GM13976 (cell line): ENCODE measurements around the gene CCDC144A.
"Not testable (repeated sequence)": the region's sequence is repeated elsewhere in the genome, so short reads cannot be mapped to it uniquely, and the experiment has no call there.

Experiments used
- DNase-seq: peaks from one replicate; pipeline ENCODE4 v3.0.0; 2012; ENCODE audit warnings: low spot score
- in situ Hi-C: fragments of 300-500 bp; cut with MboI; formaldehyde crosslinking; loops from one replicate; pipeline ENCODE4 v1.12.0; 2022; ENCODE audit warnings: low sequenced_read_pairs, mixed read lengths, inconsistent platforms; ENCODE audit not compliant: unreplicated experiment
- TF ChIP-seq, protein P1 (sequence below): IDR thresholded peaks from 2 replicates; pipeline ENCODE4 v1.5.1; 2012; ENCODE audit warnings: borderline replicate concordance, mild to moderate bottlenecking; ENCODE audit not compliant: insufficient read depth; ENCODE audit errors: extremely low read depth, missing control alignments, control extremely low read depth

CCDC144A gene

DNA sequence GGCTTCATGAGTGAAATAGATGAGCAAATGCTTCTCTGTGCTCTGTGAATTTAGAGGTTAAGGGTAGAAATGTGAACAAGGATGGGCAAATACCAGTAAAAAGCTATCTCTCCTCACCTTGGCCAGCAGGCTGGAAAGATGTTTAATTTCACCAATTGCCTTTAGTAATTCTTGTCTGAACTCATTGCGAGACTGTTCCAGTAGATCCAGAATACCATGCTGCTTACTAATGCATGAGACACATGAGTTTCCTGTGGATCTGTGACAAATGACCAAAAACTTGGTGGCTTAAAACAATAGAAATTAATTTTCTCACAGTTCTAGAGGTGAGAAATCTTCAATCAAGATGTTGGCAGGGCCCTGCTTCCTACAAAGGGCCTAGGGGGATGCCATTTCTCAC is 27.1 kb upstream of the CCDC144A start:
- in situ Hi-C loops = no loop called here
- DNase-seq = no peak

DNA sequence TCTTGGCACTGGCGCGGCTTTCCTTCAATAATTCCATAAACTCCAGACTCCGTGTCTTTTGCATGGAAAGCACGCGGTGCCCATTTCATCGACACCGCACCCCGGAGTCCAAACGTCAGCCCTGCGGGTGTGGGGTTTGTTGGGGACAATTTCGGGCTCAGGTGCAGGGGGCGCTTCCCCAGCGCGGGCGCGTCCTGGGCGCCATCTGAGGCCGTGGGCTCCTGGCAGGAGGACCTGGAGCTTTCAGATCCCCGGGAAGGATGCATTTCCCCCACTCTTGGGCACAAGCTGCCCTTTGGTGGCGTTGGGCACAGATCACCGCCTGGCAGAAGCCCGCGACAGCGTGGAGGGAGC is 23.5 kb upstream of the CCDC144A start:
- in situ Hi-C loops, DNase-seq: not testable (repeated sequence)

More for the DNA sequence above, 27.1 kb upstream of the CCDC144A start:
- TF ChIP-seq, protein P1, sequence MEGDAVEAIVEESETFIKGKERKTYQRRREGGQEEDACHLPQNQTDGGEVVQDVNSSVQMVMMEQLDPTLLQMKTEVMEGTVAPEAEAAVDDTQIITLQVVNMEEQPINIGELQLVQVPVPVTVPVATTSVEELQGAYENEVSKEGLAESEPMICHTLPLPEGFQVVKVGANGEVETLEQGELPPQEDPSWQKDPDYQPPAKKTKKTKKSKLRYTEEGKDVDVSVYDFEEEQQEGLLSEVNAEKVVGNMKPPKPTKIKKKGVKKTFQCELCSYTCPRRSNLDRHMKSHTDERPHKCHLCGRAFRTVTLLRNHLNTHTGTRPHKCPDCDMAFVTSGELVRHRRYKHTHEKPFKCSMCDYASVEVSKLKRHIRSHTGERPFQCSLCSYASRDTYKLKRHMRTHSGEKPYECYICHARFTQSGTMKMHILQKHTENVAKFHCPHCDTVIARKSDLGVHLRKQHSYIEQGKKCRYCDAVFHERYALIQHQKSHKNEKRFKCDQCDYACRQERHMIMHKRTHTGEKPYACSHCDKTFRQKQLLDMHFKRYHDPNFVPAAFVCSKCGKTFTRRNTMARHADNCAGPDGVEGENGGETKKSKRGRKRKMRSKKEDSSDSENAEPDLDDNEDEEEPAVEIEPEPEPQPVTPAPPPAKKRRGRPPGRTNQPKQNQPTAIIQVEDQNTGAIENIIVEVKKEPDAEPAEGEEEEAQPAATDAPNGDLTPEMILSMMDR = no peak

DNA sequence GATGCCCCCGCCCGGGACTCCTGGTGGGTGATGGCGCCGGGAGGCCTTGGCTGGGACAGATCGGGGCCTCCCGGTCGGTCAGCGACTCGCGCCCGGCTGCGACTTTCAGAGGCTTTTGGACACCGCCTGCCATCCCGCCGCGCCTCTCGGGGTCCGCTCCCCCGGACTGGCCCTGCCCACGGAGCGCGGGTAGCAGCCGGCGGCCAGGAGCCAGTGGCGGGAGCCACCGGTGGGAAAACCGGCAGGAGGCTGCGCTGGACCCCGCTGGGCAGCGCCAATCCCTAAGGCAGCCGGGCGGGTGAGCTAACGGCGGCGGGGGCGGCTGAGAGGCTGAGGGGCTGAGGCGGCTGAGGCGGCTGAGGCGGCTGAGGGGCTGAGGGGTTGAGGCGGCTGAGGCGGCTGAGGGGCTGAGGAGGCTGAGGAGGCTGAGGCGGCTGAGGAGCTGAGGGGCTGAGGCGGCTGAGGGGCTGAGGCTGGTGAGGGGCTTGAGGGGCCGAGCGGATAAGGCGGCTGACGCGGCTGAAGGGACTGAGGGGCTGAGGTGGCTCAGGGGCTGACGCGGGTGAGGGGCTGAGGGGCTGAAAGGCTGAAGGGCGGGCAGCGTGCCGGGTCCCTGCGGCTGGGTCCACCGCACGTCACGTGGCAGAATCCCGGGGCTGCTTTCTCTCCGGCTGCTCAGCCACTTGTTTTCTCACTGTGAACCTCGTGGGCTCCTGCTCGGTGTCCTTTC is 23.0 kb upstream of the CCDC144A start:
- in situ Hi-C loops, DNase-seq: not testable (repeated sequence)

DNA sequence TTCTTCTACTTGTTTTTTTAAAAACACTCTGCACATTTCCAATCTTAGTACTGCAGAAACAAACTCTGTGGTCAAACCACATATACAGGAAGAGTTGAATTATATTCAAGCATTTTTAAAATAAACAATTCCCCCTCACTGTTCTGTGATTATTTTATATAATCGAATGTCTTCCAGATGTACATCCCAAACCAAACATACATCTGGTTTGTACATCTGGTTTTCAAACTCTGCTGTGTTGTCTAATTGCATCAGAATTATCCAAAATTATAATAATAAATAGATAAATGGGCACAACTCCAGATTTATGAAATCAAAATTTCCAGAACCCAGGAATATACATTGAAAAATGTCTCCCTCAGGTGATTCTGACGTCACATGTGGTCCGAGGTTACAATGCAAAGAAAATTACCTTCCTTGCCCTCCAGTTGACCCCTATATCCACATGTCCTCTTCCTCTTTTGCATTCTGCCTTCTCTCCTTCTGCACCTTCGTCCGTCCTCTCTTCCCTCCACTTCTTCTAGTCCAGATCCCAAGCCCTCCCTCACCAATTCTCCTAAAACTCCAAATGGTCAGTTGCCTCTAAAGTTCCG is 13.3 kb upstream of the CCDC144A start:
- TF ChIP-seq, protein P1 = no peak
- in situ Hi-C loops = no loop called here

DNA sequence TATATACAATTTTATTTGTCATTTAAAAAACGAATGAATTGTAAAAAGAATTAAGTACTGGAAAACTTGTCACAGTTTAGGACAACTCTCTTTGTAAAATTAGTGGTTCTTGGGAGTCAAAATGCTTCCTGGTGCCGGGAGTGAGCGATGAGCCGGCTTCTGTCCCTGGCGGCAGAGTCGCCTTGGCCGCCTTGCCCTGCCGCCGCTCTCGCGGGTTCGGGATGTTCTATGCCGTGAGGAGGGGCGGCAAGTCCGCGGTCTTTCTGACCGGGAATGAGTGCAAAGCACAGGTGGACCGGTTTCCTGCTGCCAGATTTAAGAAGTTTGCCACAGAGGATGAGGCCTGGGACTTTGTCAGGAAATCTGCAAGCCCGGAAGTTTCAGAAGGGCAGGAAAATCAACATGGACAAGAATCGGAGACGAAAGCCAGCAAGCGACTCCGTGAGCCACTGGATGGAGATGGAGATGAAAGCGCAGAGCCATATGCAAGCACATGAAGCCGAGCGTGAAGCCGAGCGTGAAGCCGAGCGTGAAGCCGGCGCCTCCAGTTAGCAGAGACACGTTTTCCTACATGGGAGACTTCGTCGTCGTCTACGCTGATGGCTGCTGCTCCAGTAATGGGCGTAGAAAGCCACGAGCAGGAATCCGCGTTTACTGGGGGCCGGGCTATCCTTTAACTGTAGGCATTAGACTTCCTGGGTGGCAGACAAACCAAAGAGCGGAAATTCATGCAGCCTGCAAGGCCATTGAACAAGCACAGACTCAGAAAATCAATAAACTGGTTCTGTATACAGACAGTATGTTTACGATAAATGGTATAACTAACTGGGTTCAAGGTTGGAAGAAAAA is 6.5 kb upstream of the CCDC144A start:
- in situ Hi-C loops = not testable (repeated sequence)

More for the DNA sequence above, 13.3 kb upstream of the CCDC144A start:
- no peak for DNase-seq

DNA sequence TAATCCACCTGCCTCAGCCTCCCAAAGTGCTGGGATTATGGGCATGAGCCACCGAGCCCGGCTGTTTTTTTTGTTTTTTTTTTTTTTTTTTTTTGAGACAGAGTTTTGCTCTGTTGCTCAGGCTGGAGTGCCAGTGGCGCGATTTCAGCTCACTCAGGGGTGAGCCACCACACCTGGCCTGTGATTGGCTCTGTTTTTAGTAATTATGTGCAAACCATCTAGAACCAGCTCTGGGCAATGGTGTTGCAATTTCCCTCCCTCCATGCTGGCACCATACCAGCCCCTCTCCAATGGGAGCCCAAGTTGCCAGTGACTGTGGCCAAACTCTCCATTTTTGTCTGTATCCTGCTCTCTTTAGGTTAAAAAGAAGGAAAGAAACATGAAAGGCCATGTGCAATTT is 4.0 kb upstream of the CCDC144A start:
- DNase-seq, in situ Hi-C loops: not testable (repeated sequence)

More for the DNA sequence above, 6.5 kb upstream of the CCDC144A start:
- not testable (repeated sequence) for DNase-seq

DNA sequence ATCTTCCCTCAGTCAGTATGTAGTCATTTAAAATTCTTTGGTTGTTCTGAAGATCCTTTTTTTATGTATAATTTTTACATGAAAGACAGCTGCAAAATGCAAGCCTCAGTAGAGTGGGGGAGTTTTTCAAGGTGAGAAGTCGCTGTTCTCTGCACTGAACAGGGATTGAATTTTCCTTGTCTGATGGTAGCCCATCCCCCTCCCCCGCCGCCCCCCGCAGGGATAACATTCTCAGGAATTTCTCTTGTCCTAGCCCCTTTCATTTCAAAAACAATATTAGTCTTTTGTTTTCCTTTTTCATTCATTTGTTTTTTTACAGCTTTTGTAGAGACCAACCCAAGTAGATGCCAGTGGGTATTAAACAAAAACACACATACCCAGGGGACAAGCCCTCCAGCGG is 2.9 kb upstream of the CCDC144A start:
- in situ Hi-C loops, DNase-seq: not testable (repeated sequence)

DNA sequence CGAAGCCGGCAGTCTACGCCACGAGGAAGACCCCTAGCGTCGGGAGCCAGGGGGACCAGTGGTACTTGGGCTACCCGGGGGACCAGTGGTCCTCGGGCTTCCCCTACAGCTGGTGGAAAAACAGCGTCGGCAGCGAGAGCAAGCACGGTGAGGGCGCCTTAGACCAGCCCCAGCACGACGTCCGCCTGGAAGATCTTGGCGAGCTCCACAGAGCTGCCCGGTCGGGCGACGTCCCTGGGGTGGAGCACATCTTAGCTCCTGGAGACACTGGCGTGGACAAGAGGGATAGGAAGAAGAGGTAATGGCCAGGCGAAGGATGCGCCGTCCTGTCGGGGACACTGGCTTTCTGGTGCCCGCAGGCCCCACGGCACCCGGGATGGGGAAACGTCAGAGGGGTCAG is 406 bp downstream of the CCDC144A start:
- DNase-seq, in situ Hi-C loops: not testable (repeated sequence)

DNA sequence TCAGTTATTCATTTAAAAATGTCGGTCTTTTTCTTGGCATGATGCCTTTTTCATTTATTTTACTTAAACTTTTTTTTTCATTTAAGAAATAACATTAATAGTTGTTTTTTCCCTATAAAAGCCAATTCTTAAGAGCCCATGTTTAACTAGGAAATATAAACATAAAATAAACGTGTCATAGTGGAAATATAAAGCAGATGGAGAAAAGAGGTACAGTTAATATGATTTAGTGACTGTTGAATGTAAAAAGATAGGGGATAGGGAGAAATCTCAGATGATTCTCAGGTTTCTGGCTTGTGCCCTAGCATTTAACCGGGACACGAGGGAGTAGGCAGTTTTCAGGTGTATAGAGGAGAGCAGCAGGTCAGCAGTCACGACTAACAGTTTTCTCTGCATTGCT is 7.6 kb downstream of the CCDC144A start:
- in situ Hi-C loops, DNase-seq: not testable (repeated sequence)

DNA sequence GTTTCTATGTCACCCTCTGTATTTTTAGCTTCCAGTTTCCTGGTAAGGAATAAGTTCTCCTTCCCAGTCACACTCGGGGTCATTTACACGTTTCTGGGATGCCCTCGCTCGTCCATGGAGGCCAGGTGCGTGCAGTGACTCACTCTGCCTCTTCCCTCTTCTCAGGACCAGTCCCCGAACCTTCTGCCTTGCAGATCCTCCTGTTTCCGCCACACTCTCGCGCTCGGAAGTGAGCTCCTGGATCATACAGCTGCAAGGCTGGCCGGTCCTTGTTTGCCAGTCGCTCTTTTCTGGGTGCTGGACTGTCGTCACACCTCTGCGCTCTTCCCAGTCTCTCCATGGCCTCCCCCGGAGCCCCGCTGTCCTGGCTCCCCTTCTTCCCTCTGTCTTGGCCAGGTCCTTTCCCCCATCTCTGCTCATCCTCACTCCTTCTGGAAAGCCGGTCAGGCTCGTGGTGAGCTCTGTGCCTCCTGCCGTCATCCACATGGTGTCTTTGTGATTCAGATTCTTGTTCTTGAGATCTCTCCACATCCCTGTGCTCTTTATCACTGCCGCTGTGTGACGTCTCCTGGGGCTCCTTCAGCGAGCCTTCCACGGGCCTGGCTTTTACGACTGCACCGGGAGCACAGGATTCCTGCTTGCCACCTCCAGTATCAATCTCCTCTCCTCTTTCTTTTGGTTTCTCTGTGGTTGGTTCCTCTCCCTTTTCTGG is 55.6 kb downstream of the CCDC144A start:
- peak; percentile 0 for DNase-seq
- in situ Hi-C loops = not testable (repeated sequence)

DNA sequence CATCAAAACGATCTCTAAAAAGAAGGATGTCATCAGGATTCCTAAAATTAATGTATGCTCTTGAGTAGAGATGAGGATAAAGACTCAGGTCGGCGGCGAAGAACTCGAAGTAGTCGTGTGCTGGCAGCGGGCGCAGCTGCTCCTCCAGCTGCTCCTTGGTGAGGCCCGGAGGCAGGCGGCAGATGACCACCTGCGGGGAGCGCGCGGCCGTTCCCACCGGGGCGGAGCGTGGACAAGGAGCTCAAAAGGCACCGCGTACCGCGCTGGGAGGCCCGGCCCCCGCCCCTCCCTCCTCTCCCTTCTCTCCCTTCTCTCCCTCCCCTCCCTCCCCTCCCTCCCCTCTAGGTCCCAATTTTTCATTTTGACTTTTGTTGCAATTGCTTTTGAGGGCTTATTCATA is 56.5 kb downstream of the CCDC144A start:
- DNase-seq, in situ Hi-C loops: not testable (repeated sequence)

DNA sequence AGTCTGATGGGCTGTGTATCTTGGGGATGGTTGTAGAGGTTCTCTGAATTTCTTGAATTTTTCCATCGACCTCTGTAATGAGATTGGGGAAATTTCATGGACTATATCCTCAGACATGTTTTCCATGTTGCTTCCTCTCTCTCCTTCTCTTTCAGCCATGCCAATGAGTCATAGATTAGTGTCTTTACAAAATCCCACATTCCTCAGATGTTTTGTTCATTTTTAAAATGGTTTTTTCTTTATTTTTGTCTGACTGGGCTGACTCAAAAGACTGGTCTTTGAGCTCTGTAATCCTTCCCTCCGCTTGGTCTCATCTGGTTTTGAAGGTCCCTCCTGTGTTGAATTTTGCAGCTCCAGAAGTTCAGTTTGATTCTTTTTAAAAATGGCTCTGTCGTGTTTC is 60.5 kb downstream of the CCDC144A start:
- in situ Hi-C loops, DNase-seq: not testable (repeated sequence)
